GM23338 (cell line): ENCODE data around the gene NUP88. TPM values are rescaled to one million over a fixed set of nuclear protein-coding genes. Genes with fewer than 3 reads are reported as not detected.

ENCODE experiments used
- ATAC-seq: fragments of 200-7000 bp; cut with Tn5 transposase; 3 replicates; pipeline ENCODE4 v1.9.1; 2020
- DNase-seq: peaks from one replicate; pipeline ENCODE4 v3.0.0-alpha.2; 2015; ENCODE audit warnings: low spot score
- H2AFZ ChIP-seq: fragments of 200-600 bp; sonication (generic); 2 replicates; pipeline ENCODE4 v1.8.0; 2016; ENCODE audit warnings: antibody characterized with exemption, mild to moderate bottlenecking, moderate library complexity
- H3F3A ChIP-seq: fragments of 200-600 bp; sonication (generic); replicated peaks from 2 replicates; pipeline ENCODE4 v1.8.0; 2017; ENCODE audit warnings: antibody characterized with exemption, mixed run types, low read depth
- H3K27ac ChIP-seq: fragments of 200-600 bp; sonication (generic); 2 replicates; pipeline ENCODE4 v1.6.1; 2016; ENCODE audit warnings: low read depth
- H3K27me3 ChIP-seq: fragments of 200-600 bp; sonication (generic); 2 replicates; pipeline ENCODE4 v1.8.0; 2016; ENCODE audit warnings: mild to moderate bottlenecking, mixed run types, moderate library complexity; ENCODE audit not compliant: insufficient read depth
- H3K36me3 ChIP-seq: fragments of 200-600 bp; sonication (generic); 2 replicates; pipeline ENCODE4 v1.8.0; 2016; ENCODE audit warnings: mild to moderate bottlenecking; ENCODE audit not compliant: insufficient read depth
- H3K4me1 ChIP-seq: fragments of 200-600 bp; sonication (generic); 2 replicates; pipeline ENCODE4 v1.8.0; 2016; ENCODE audit warnings: mild to moderate bottlenecking, moderate library complexity; ENCODE audit not compliant: insufficient read depth
- H3K4me2 ChIP-seq: fragments of 200-600 bp; sonication (generic); 2 replicates; pipeline ENCODE4 v1.7.1; 2017; ENCODE audit warnings: mixed run types
- H3K4me3 ChIP-seq: fragments of 200-600 bp; sonication (generic); 2 replicates; pipeline ENCODE4 v1.6.1; 2016; ENCODE audit warnings: mixed run types
- H3K79me2 ChIP-seq: fragments of 200-600 bp; sonication (generic); replicated peaks from 2 replicates; pipeline ENCODE4 v1.8.0; 2017; ENCODE audit warnings: mild to moderate bottlenecking; ENCODE audit not compliant: insufficient read depth
- H3K9me2 ChIP-seq: fragments of 200-600 bp; sonication (generic); 2 replicates; pipeline ENCODE4 v1.8.0; 2017; ENCODE audit not compliant: insufficient read depth
- H4K20me1 ChIP-seq: fragments of 200-600 bp; sonication (generic); replicated peaks from 2 replicates; pipeline ENCODE4 v1.8.0; 2017; ENCODE audit warnings: mild to moderate bottlenecking; ENCODE audit not compliant: insufficient read depth
- H3K27ac Mint-ChIP-seq: 2 replicates; pipeline ENCODE4 v1.8.0; 2020; ENCODE audit warnings: inconsistent platforms, mild to moderate bottlenecking, moderate library complexity, mixed read lengths
- H3K27me3 Mint-ChIP-seq: 3 replicates; pipeline ENCODE4 v1.8.0; 2022; ENCODE audit warnings: low read depth, mild to moderate bottlenecking, moderate library complexity, mixed read lengths, inconsistent platforms; ENCODE audit not compliant: insufficient read depth, poor library complexity
- H3K36me3 Mint-ChIP-seq: 3 replicates; pipeline ENCODE4 v1.8.0; 2021; ENCODE audit warnings: low read depth, mild to moderate bottlenecking, inconsistent platforms, moderate library complexity, mixed read lengths
- H3K4me1 Mint-ChIP-seq: 3 replicates; pipeline ENCODE4 v1.8.0; 2020; ENCODE audit warnings: mild to moderate bottlenecking, inconsistent platforms, mixed read lengths
- H3K4me3 Mint-ChIP-seq: 3 replicates; pipeline ENCODE4 v1.8.0; 2021; ENCODE audit warnings: moderate library complexity, mild to moderate bottlenecking, inconsistent platforms, mixed read lengths
- H3K9me3 Mint-ChIP-seq: 3 replicates; pipeline ENCODE4 v1.8.0; 2020; ENCODE audit warnings: moderate library complexity, mild to moderate bottlenecking, inconsistent platforms, mixed read lengths
- EZH2 ChIP-seq: fragments of 200-600 bp; sonication (generic); IDR thresholded peaks from one replicate; pipeline ENCODE4 v1.8.0; 2017; ENCODE audit warnings: antibody characterized with exemption, mild to moderate bottlenecking, low read depth; ENCODE audit not compliant: unreplicated experiment
- EZH2phosphoT487 ChIP-seq: fragments of 200-600 bp; sonication (generic); IDR thresholded peaks from one replicate; pipeline ENCODE4 v1.8.1; 2018; ENCODE audit warnings: antibody characterized with exemption; ENCODE audit not compliant: unreplicated experiment
- JUNB ChIP-seq: IDR thresholded peaks from one replicate; pipeline ENCODE4 v1.6.1; 2016; ENCODE audit warnings: antibody characterized with exemption; ENCODE audit not compliant: unreplicated experiment
- NANOG ChIP-seq: IDR thresholded peaks from 2 replicates; pipeline ENCODE4 v1.6.1; 2016; ENCODE audit warnings: antibody characterized with exemption, borderline replicate concordance
- STAT1 ChIP-seq: IDR thresholded peaks from one replicate; pipeline ENCODE4 v1.6.1; 2016; ENCODE audit warnings: antibody characterized with exemption; ENCODE audit not compliant: unreplicated experiment
- ZNF114 ChIP-seq: fragments of 250-450 bp; sonication (Bioruptor Pico); IDR thresholded peaks from 2 replicates; pipeline ENCODE4 v1.5.0; 2020; ENCODE audit warnings: mild to moderate bottlenecking, moderate library complexity
- ZNF331 ChIP-seq: fragments of 250-450 bp; sonication (Bioruptor Pico); IDR thresholded peaks from 2 replicates; pipeline ENCODE4 v1.5.0; 2020; ENCODE audit warnings: low read depth, mild to moderate bottlenecking, moderate library complexity
- polyA plus RNA-seq: library from polyadenylated mRNA; unstranded; fragments of >200 nt; fragmentation: Nextera tagmentation; extraction: Ambion mirVana; gene quantifications from 2 replicates; pipeline ENCODE4 v1.2.1, GENCODE V29; 2016
- total RNA-seq: library from RNA; depleted of rRNA; stranded (reverse); fragments of >200 nt; shearing (Covaris generic); gene quantifications from 2 replicates; pipeline ENCODE4 v1.2.3, GENCODE V29; 2014
- TF ChIP-seq, protein P1 (sequence below): IDR thresholded peaks from one replicate; pipeline ENCODE4 v1.6.1; 2018; ENCODE audit warnings: antibody characterized with exemption; ENCODE audit not compliant: unreplicated experiment
- TF ChIP-seq, protein P2 (sequence below): fragments of 250-450 bp; sonication (Bioruptor Pico); IDR thresholded peaks from 2 replicates; pipeline ENCODE4 v1.5.0; 2020; ENCODE audit warnings: mild to moderate bottlenecking, moderate library complexity
- TF ChIP-seq, protein P3 (sequence below): IDR thresholded peaks from 2 replicates; pipeline ENCODE4 v1.6.1; 2016; ENCODE audit warnings: antibody characterized with exemption
- TF ChIP-seq, protein P4 (sequence below), 2 experiments: fragments of 200-600 bp in 1 of 2; sonication (generic) in 1 of 2; conservative IDR thresholded peaks; 2 replicates each; pipeline versions ENCODE4 v1.5.1 to v1.6.1; 2016 to 2017; ENCODE audit warnings: antibody characterized with exemption in 2 of 2, low read depth in 2 of 2, mild to moderate bottlenecking in 2 of 2, moderate library complexity in 1 of 2

The NUP88 gene
- total and polyA plus RNA-seq, 2 experiments from 2014 or later, result 110 to 172 TPM

DNA sequence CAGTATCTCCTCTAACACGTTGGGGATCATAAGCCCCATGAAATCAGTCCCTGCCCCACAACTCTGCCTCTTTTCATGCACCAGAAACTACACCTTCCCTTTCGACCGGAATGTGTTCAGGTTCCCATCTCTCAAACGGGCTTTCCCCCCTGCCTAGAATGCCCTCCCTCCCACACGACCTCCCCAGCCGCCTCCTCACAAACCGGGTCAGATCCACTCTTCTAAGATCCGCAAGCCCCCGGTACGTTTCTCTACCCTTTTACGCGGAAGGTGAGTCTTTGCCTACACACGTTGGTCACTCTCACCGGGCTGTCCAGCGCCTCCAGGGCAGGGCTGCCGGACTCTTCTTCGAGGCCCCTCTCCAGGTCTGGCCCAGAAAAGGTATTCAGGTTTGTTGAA lies 48.6 kb upstream of the NUP88 start:
- peak; percentile 7 for ATAC-seq

More for the DNA sequence above, 48.6 kb upstream of the NUP88 start:
- Histone ChIP-seq H3K4me2 (peak overlapping the region; percentile 97), H3F3A (no peaks in the 10 kb centered on the region), H3K4me1 (peaks cover 10% of the 10 kb centered on the region), H3K27me3 (no peaks in the 10 kb centered on the region), H3K36me3 (no peaks in the 10 kb centered on the region; the same call in none of the 2 replicates), H3K4me3 (peak overlapping the region; percentile 88), H2AFZ (peak overlapping the region; percentile 95), H3K9me2 (no peaks in the 10 kb centered on the region), H3K27ac (peak overlapping the region; percentile 78), H3K79me2 (peaks cover 56% of the 10 kb centered on the region), H4K20me1 (peaks cover 28% of the 10 kb centered on the region)
- Mint-ChIP-seq H3K27ac (peak overlapping the region; percentile 34), H3K36me3 (peaks cover 5% of the 10 kb centered on the region), H3K9me3 (no peaks in the 10 kb centered on the region), H3K27me3 (peaks cover 2% of the 10 kb centered on the region), H3K4me1 (peaks cover 23% of the 10 kb centered on the region), H3K4me3 (peak overlapping the region; percentile 96)
- peak; percentile 14 for DNase-seq
- TF ChIP-seq ZNF114 (no peak), EZH2 (no peak), EZH2phosphoT487 (no peak), NANOG (no peak), STAT1 (no peak), JUNB (no peak), ZNF331 (no peak)
- TF ChIP-seq, protein P1, sequence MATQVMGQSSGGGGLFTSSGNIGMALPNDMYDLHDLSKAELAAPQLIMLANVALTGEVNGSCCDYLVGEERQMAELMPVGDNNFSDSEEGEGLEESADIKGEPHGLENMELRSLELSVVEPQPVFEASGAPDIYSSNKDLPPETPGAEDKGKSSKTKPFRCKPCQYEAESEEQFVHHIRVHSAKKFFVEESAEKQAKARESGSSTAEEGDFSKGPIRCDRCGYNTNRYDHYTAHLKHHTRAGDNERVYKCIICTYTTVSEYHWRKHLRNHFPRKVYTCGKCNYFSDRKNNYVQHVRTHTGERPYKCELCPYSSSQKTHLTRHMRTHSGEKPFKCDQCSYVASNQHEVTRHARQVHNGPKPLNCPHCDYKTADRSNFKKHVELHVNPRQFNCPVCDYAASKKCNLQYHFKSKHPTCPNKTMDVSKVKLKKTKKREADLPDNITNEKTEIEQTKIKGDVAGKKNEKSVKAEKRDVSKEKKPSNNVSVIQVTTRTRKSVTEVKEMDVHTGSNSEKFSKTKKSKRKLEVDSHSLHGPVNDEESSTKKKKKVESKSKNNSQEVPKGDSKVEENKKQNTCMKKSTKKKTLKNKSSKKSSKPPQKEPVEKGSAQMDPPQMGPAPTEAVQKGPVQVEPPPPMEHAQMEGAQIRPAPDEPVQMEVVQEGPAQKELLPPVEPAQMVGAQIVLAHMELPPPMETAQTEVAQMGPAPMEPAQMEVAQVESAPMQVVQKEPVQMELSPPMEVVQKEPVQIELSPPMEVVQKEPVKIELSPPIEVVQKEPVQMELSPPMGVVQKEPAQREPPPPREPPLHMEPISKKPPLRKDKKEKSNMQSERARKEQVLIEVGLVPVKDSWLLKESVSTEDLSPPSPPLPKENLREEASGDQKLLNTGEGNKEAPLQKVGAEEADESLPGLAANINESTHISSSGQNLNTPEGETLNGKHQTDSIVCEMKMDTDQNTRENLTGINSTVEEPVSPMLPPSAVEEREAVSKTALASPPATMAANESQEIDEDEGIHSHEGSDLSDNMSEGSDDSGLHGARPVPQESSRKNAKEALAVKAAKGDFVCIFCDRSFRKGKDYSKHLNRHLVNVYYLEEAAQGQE, result no peak
- TF ChIP-seq, protein P2, sequence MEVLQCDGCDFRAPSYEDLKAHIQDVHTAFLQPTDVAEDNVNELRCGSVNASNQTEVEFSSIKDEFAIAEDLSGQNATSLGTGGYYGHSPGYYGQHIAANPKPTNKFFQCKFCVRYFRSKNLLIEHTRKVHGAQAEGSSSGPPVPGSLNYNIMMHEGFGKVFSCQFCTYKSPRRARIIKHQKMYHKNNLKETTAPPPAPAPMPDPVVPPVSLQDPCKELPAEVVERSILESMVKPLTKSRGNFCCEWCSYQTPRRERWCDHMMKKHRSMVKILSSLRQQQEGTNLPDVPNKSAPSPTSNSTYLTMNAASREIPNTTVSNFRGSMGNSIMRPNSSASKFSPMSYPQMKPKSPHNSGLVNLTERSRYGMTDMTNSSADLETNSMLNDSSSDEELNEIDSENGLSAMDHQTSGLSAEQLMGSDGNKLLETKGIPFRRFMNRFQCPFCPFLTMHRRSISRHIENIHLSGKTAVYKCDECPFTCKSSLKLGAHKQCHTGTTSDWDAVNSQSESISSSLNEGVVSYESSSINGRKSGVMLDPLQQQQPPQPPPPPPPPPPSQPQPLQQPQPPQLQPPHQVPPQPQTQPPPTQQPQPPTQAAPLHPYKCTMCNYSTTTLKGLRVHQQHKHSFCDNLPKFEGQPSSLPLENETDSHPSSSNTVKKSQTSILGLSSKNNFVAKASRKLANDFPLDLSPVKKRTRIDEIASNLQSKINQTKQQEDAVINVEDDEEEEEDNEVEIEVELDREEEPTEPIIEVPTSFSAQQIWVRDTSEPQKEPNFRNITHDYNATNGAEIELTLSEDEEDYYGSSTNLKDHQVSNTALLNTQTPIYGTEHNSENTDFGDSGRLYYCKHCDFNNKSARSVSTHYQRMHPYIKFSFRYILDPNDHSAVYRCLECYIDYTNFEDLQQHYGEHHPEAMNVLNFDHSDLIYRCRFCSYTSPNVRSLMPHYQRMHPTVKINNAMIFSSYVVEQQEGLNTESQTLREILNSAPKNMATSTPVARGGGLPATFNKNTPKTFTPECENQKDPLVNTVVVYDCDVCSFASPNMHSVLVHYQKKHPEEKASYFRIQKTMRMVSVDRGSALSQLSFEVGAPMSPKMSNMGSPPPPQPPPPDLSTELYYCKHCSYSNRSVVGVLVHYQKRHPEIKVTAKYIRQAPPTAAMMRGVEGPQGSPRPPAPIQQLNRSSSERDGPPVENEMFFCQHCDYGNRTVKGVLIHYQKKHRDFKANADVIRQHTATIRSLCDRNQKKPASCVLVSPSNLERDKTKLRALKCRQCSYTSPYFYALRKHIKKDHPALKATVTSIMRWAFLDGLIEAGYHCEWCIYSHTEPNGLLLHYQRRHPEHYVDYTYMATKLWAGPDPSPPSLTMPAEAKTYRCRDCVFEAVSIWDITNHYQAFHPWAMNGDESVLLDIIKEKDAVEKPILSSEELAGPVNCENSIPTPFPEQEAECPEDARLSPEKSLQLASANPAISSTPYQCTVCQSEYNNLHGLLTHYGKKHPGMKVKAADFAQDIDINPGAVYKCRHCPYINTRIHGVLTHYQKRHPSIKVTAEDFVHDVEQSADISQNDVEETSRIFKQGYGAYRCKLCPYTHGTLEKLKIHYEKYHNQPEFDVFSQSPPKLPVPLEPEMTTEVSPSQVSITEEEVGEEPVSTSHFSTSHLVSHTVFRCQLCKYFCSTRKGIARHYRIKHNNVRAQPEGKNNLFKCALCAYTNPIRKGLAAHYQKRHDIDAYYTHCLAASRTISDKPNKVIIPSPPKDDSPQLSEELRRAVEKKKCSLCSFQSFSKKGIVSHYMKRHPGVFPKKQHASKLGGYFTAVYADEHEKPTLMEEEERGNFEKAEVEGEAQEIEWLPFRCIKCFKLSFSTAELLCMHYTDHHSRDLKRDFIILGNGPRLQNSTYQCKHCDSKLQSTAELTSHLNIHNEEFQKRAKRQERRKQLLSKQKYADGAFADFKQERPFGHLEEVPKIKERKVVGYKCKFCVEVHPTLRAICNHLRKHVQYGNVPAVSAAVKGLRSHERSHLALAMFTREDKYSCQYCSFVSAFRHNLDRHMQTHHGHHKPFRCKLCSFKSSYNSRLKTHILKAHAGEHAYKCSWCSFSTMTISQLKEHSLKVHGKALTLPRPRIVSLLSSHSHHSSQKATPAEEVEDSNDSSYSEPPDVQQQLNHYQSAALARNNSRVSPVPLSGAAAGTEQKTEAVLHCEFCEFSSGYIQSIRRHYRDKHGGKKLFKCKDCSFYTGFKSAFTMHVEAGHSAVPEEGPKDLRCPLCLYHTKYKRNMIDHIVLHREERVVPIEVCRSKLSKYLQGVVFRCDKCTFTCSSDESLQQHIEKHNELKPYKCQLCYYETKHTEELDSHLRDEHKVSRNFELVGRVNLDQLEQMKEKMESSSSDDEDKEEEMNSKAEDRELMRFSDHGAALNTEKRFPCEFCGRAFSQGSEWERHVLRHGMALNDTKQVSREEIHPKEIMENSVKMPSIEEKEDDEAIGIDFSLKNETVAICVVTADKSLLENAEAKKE (CRISPR knock-in tag), result no peak
- TF ChIP-seq, protein P3, sequence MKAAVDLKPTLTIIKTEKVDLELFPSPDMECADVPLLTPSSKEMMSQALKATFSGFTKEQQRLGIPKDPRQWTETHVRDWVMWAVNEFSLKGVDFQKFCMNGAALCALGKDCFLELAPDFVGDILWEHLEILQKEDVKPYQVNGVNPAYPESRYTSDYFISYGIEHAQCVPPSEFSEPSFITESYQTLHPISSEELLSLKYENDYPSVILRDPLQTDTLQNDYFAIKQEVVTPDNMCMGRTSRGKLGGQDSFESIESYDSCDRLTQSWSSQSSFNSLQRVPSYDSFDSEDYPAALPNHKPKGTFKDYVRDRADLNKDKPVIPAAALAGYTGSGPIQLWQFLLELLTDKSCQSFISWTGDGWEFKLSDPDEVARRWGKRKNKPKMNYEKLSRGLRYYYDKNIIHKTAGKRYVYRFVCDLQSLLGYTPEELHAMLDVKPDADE, result no peak
- TF ChIP-seq, protein P4, sequence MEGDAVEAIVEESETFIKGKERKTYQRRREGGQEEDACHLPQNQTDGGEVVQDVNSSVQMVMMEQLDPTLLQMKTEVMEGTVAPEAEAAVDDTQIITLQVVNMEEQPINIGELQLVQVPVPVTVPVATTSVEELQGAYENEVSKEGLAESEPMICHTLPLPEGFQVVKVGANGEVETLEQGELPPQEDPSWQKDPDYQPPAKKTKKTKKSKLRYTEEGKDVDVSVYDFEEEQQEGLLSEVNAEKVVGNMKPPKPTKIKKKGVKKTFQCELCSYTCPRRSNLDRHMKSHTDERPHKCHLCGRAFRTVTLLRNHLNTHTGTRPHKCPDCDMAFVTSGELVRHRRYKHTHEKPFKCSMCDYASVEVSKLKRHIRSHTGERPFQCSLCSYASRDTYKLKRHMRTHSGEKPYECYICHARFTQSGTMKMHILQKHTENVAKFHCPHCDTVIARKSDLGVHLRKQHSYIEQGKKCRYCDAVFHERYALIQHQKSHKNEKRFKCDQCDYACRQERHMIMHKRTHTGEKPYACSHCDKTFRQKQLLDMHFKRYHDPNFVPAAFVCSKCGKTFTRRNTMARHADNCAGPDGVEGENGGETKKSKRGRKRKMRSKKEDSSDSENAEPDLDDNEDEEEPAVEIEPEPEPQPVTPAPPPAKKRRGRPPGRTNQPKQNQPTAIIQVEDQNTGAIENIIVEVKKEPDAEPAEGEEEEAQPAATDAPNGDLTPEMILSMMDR (conservative IDR thresholded peaks at IDR 0.05; ENCODE audit: low read depth in 2 of 2), result no peak
